Measurements from ENCODE around the gene BMP2.

The BMP2 gene

GRCh38 chr20:6768228-6769140, 998 bp downstream of the BMP2 start:
- no peak for DNase-seq (ENCODE audit: low read depth)

GRCh38 chr20:6769903-6770785, 2.7 kb downstream of the BMP2 start:
- DNase-seq (ENCODE audit: low read depth), result no peak

GRCh38 chr20:6770786-6771100, 3.3 kb downstream of the BMP2 start:
- DNase-seq (ENCODE audit: low read depth), result no peak

- DNase-seq (ENCODE audit: low read depth), result no peak
Measured at GRCh38 chr20:6780433-6781190, 13.1 kb downstream of the BMP2 start.

- no peak for DNase-seq (ENCODE audit: low read depth)
Measured at GRCh38 chr20:6783752-6784151, 16.3 kb downstream of the BMP2 start.

- DNase-seq (ENCODE audit: low read depth), result no peak
Measured at GRCh38 chr20:6784210-6784631, 16.7 kb downstream of the BMP2 start.

- DNase-seq (ENCODE audit: low read depth), result no peak
Measured at GRCh38 chr20:6784767-6785166, 17.3 kb downstream of the BMP2 start.

- DNase-seq (ENCODE audit: low read depth), result no peak
Measured at GRCh38 chr20:6786548-6786947, 19.1 kb downstream of the BMP2 start.

GRCh38 chr20:6792789-6793188, 25.3 kb downstream of the BMP2 start:
- no peak for DNase-seq (ENCODE audit: low read depth)

GRCh38 chr20:6802227-6802626, 34.7 kb downstream of the BMP2 start:
- no peak for DNase-seq (ENCODE audit: low read depth)

- DNase-seq (ENCODE audit: low read depth), result no peak
Measured at GRCh38 chr20:6806275-6806674, 38.8 kb downstream of the BMP2 start.

GRCh38 chr20:6811262-6812035, 44.0 kb downstream of the BMP2 start:
- DNase-seq (ENCODE audit: low read depth), result no peak

- no peak for DNase-seq (ENCODE audit: low read depth)
Measured at GRCh38 chr20:6812530-6812929, 45.0 kb downstream of the BMP2 start.

GRCh38 chr20:6814945-6815344, 47.5 kb downstream of the BMP2 start:
- no peak for DNase-seq (ENCODE audit: low read depth)

GRCh38 chr20:6818033-6818808, 50.7 kb downstream of the BMP2 start:
- DNase-seq (ENCODE audit: low read depth), result no peak

- DNase-seq (ENCODE audit: low read depth), result no peak
Measured at GRCh38 chr20:6819599-6819998, 52.1 kb downstream of the BMP2 start.

- DNase-seq (ENCODE audit: low read depth), result no peak
Measured at GRCh38 chr20:6824401-6824800, 56.9 kb downstream of the BMP2 start.

- no peak for DNase-seq (ENCODE audit: low read depth)
Measured at GRCh38 chr20:6827472-6827871, 60.0 kb downstream of the BMP2 start.

GRCh38 chr20:6828794-6829423, 61.4 kb downstream of the BMP2 start:
- DNase-seq (ENCODE audit: low read depth), result no peak

- DNase-seq (ENCODE audit: low read depth), result no peak
Measured at GRCh38 chr20:6829510-6830116, 62.1 kb downstream of the BMP2 start.

All from stimulated activated CD8-positive, alpha-beta memory T cell treated with anti-CD3 and anti-CD28 coated beads, Interleukin-7, amount 100 ng/mL, for 24 hours (primary cell).